ENCODE results near the gene APBA1.

DNA sequence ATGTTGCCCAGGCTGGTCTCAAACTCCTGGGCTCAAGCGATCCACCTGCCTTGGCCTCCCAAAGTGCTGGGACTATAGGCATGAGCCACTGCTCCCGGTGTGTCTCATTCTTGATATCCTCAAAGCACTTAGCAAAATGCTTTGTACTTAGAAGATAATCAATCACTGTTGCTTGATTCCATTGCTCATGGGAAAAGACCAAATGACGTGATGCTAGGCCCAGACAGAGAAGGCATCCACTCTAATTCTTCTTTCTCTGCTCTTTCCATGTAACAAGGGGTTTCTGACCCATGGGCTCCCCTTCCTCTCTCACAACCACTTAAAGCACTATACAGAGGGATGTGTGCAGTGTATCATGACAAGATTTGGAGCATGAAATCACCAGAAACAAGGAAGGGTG, 83.0 kb downstream of the APBA1 start:
- TF ChIP-seq CTCF (conservative IDR thresholded peaks at IDR 0.05) = no peak
- TF ChIP-seq ZFX (IDR thresholded peaks at IDR 0.05) = no peak

All from C4-2B (cell line).